ENCODE measurements around the gene SH3RF3. TPM values are rescaled to one million over a fixed set of nuclear protein-coding genes. Genes with fewer than 3 reads are reported as not detected.

SH3RF3 gene
- polyA plus RNA-seq, 1 of the 3 experiments (the other 2 are of a cell fraction), result 1.9 TPM

- Histone ChIP-seq H3K4me3 (ENCODE audit: low read depth in 2 of 2, low read length in 1 of 2) (no peak overlapping the region), H3K4me2 (no peak overlapping the region), H3K4me1 (ENCODE audit: control insufficient read depth in 1 of 2, insufficient read depth in 2 of 2, low read depth in 1 of 2, low read length in 1 of 2) (peaks cover 0 to 40% of the 10 kb centered on the region in 2 experiments; a peak in 1 of 4 replicates), H3K27ac (ENCODE audit: low read depth in 2 of 2, low read length in 1 of 2) (no peak overlapping the region), H3K9ac (no peak overlapping the region), H3K79me2 (ENCODE audit: insufficient read depth) (peaks cover 77% of the 10 kb centered on the region), H3K36me3 (replicated peaks in 1 of 2; ENCODE audit: control insufficient read depth in 1 of 2, insufficient read depth in 2 of 2, low read length in 1 of 2) (no peaks in the 10 kb centered on the region), H3K27me3 (ENCODE audit: insufficient read depth) (no peaks in the 10 kb centered on the region), H3F3A (replicated peaks; ENCODE audit: insufficient read depth) (peaks cover 4% of the 10 kb centered on the region), H4K20me1 (ENCODE audit: insufficient read depth) (peaks cover 36% of the 10 kb centered on the region), H2AFZ (ENCODE audit: low read depth) (no peak overlapping the region), H3K9me3 (no peaks in the 10 kb centered on the region), H3K9me2 (no peaks in the 10 kb centered on the region)
- WGBS (ENCODE audit: low lambda C conversion rate), result 80% methylated on average over 4 of the region's 4 CpGs
- no peak for DNase-seq
- TF ChIP-seq FOSL2 (IDR thresholded peaks at IDR 0.05; ENCODE audit: borderline replicate concordance, low read depth) (no peak), CHD2 (IDR thresholded peaks at IDR 0.05; ENCODE audit: low read length, partially characterized antibody) (no peak), IRF3 (IDR thresholded peaks at IDR 0.05; ENCODE audit: low read depth, low read length) (no peak), RAD21 (IDR thresholded peaks at IDR 0.05; ENCODE audit: low read length) (peak; percentile 20; the same call in 1 of the 2 replicates), USF1 (IDR thresholded peaks at IDR 0.05; ENCODE audit: borderline replicate concordance, low read depth) (no peak), MAX (IDR thresholded peaks at IDR 0.05; ENCODE audit: low read depth) (no peak), SIN3A (IDR thresholded peaks at IDR 0.05; ENCODE audit: borderline replicate concordance, low read depth, low read length) (no peak), POLR2AphosphoS5 (IDR thresholded peaks at IDR 0.05; ENCODE audit: low read depth, low read length) (no peak), SMC3 (IDR thresholded peaks at IDR 0.05; ENCODE audit: low read depth, low read length) (no peak), FOXM1 (IDR thresholded peaks at IDR 0.05; ENCODE audit: low read depth) (no peak), GABPA (IDR thresholded peaks at IDR 0.05; ENCODE audit: low read depth) (no peak), TCF12 (IDR thresholded peaks at IDR 0.05) (peak; percentile 37; the same call in 1 of the 2 replicates), YY1 (IDR thresholded peaks at IDR 0.05; ENCODE audit: low read depth) (no peak), TEAD4 (IDR thresholded peaks at IDR 0.05; ENCODE audit: borderline replicate concordance, insufficient read depth) (no peak), RCOR1 (IDR thresholded peaks at IDR 0.05; ENCODE audit: low read length) (peak; percentile 10; the same call in 1 of the 2 replicates), EP300 (IDR thresholded peaks at IDR 0.05; ENCODE audit: borderline replicate concordance in 1 of 2, low read depth in 1 of 2, low read length in 1 of 2) (no peak), GATA2 (CRISPR knock-in tag; IDR thresholded peaks at IDR 0.05) (no peak), ZBTB33 (IDR thresholded peaks at IDR 0.05; ENCODE audit: borderline replicate concordance, low read depth) (no peak), TAF1 (IDR thresholded peaks at IDR 0.05; ENCODE audit: borderline replicate concordance, low read depth, low read length) (no peak), PBX3 (IDR thresholded peaks at IDR 0.05) (no peak), NRF1 (IDR thresholded peaks at IDR 0.05; ENCODE audit: low read depth, low read length) (no peak), CTCF (IDR thresholded peaks at IDR 0.05) (no peak)
- ChIA-PET POLR2A (interaction anchor here (0.6 kb wide), 1 partner anchor 13 kb away, joined by 3 read pairs; no protein-coding TSS in a partner anchor), CTCF (interaction anchor here (1.1 kb wide), 1 partner anchor 359 kb away, joined by 4 read pairs; no protein-coding TSS in a partner anchor)
Measured at GRCh38 chr2:109151519-109151918, 22.5 kb downstream of the SH3RF3 start.

Measured in SK-N-SH (cell line).